K562 (cell line): ENCODE measurements around the gene C1orf167. TPM values are rescaled to one million over a fixed set of nuclear protein-coding genes. Genes with fewer than 3 reads are reported as not detected.

Experiments used
- CREB5 ChIP-seq: fragments of 250-450 bp; sonication (Bioruptor Pico); IDR thresholded peaks from 2 replicates; pipeline ENCODE4 v1.5.0; 2020; ENCODE audit warnings: mild to moderate bottlenecking
- GATA2 ChIP-seq: sonication (generic); formaldehyde crosslinking; IDR thresholded peaks from 2 replicates; pipeline ENCODE4 v1.4.0; 2020; ENCODE audit warnings: mild to moderate bottlenecking, missing genetic modification reagents
- KLF1 ChIP-seq: fragments of 450-650 bp; IDR thresholded peaks from 2 replicates; pipeline ENCODE4 v1.6.1; 2016; ENCODE audit warnings: missing genetic modification characterization, missing compliant biosample characterization
- KLF13 ChIP-seq: fragments of 450-650 bp; IDR thresholded peaks from 2 replicates; pipeline ENCODE4 v1.6.1; 2016; ENCODE audit warnings: missing genetic modification characterization, low read depth, mild to moderate bottlenecking, missing compliant biosample characterization, moderate library complexity, borderline replicate concordance
- MAFF ChIP-seq: IDR thresholded peaks from 2 replicates; pipeline ENCODE4 v1.6.1; 2012; ENCODE audit warnings: low read length, improper control_type of control experiment
- MCM3 ChIP-seq: fragments of 450-650 bp; IDR thresholded peaks from 2 replicates; pipeline ENCODE4 v1.6.1; 2016
- MEF2A ChIP-seq: IDR thresholded peaks from 2 replicates; pipeline ENCODE4 v1.6.1; 2011; ENCODE audit warnings: low read depth, mild to moderate bottlenecking, low read length, moderate library complexity; ENCODE audit not compliant: control insufficient read depth
- NCOR1 ChIP-seq: fragments of 450-650 bp; IDR thresholded peaks from 2 replicates; pipeline ENCODE4 v1.6.1; 2016; ENCODE audit warnings: mild to moderate bottlenecking, moderate library complexity
- ZBTB26 ChIP-seq: fragments of 450-650 bp; formaldehyde crosslinking; IDR thresholded peaks from 2 replicates; pipeline ENCODE4 v1.4.0; 2022; ENCODE audit warnings: missing genetic modification characterization
- ZNF609 ChIP-seq: sonication (generic); formaldehyde crosslinking; IDR thresholded peaks from 2 replicates; pipeline ENCODE4 v1.8.1; 2023; ENCODE audit warnings: missing genetic modification reagents, mild to moderate bottlenecking, borderline replicate concordance
- polyA plus RNA-seq, 8 experiments: library from polyadenylated mRNA; depleted of rRNA in 4 of 8; stranded (reverse) in 5 of 8; unstranded in 3 of 8; fragments of >200 nt; fragmentation: Nextera tagmentation in 2 of 8; fragmentation: Illumina TruSeq in 1 of 8; extraction: Ambion mirVana in 2 of 8; extraction: Trizol in 1 of 8; gene quantifications; 2 replicates each; pipeline versions ENCODE4 v1.2.1 to v1.2.3, GENCODE V29; 2011 to 2014; ENCODE audit warnings: inconsistent platforms in 1 of 8, missing spikeins in 1 of 8
- total RNA-seq, 7 experiments: library from RNA; depleted of rRNA in 6 of 7; stranded (reverse); fragments of >200 nt in 6 of 7; fragmentation: Illumina TruSeq in 2 of 7; extraction: Trizol in 2 of 7; gene quantifications; 2 replicates each; pipeline versions ENCODE4 v1.2.1 to v1.2.3, GENCODE V29; 2011 to 2021; ENCODE audit warnings: low replicate concordance in 1 of 7
- TF ChIP-seq, protein P1 (sequence below): IDR thresholded peaks from 2 replicates; pipeline ENCODE4 v1.6.1; 2011; ENCODE audit warnings: borderline replicate concordance, low read depth, mild to moderate bottlenecking, moderate library complexity, low read length; ENCODE audit not compliant: insufficient read depth, poor library complexity, severe bottlenecking
- TF ChIP-seq, protein P2 (sequence below): fragments of 450-650 bp; conservative IDR thresholded peaks from 2 replicates; pipeline ENCODE4 v1.6.1; 2016; ENCODE audit warnings: missing genetic modification characterization, low read depth, mild to moderate bottlenecking, missing compliant biosample characterization, moderate library complexity

C1orf167 gene
- total and polyA plus RNA-seq, 9 of the 15 experiments (the other 6 are each of a cell fraction or from before 2014, with no cell fraction given), result 0.22 to 0.86 (median 0.31) TPM; not detected in 2

- 0 out of 2 replicates have a peak, but pooled peaks have one; percentile 43 for TF ChIP-seq ZNF609
- TF ChIP-seq MEF2A, result peak; percentile 87; the same call in 1 of the 2 replicates
- no peak for TF ChIP-seq MCM3
- TF ChIP-seq, protein P1, sequence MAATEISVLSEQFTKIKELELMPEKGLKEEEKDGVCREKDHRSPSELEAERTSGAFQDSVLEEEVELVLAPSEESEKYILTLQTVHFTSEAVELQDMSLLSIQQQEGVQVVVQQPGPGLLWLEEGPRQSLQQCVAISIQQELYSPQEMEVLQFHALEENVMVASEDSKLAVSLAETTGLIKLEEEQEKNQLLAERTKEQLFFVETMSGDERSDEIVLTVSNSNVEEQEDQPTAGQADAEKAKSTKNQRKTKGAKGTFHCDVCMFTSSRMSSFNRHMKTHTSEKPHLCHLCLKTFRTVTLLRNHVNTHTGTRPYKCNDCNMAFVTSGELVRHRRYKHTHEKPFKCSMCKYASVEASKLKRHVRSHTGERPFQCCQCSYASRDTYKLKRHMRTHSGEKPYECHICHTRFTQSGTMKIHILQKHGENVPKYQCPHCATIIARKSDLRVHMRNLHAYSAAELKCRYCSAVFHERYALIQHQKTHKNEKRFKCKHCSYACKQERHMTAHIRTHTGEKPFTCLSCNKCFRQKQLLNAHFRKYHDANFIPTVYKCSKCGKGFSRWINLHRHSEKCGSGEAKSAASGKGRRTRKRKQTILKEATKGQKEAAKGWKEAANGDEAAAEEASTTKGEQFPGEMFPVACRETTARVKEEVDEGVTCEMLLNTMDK, result no peak
- TF ChIP-seq GATA2 (CRISPR knock-in tag), result peak; percentile 64; the same call in 1 of the 2 replicates
- TF ChIP-seq NCOR1, result peak; percentile 66
- TF ChIP-seq KLF13, result no peak
- TF ChIP-seq ZBTB26 (CRISPR knock-in tag), result peak; percentile 57; the same call in 1 of the 2 replicates
- TF ChIP-seq KLF1 (tag), result 0 out of 2 replicates have a peak, but pooled peaks have one; percentile 50
- TF ChIP-seq, protein P2, sequence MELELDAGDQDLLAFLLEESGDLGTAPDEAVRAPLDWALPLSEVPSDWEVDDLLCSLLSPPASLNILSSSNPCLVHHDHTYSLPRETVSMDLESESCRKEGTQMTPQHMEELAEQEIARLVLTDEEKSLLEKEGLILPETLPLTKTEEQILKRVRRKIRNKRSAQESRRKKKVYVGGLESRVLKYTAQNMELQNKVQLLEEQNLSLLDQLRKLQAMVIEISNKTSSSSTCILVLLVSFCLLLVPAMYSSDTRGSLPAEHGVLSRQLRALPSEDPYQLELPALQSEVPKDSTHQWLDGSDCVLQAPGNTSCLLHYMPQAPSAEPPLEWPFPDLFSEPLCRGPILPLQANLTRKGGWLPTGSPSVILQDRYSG (tag), result 0 out of 2 replicates have a peak, but pooled peaks have one; percentile 17
- 0 out of 2 replicates have a peak, but pooled peaks have one; percentile 4 for TF ChIP-seq MAFF
- TF ChIP-seq CREB5 (CRISPR knock-in tag), result no peak
Observed at GRCh38 chr1:11790880-11791715, 29.1 kb downstream of the C1orf167 start (continued).
